K562 (cell line): ENCODE results near the gene UIMC1. TPM values are rescaled to one million over a fixed set of nuclear protein-coding genes. Genes with fewer than 3 reads are reported as not detected.

Experiments
- ATAC-seq: fragments of 200-7000 bp; cut with Tn5 transposase; 3 replicates; pipeline ENCODE4 v1.9.1; 2020; ENCODE audit warnings: moderate library complexity
- BruUV-seq: library from RNA; stranded (reverse); fragments of 400-500 nt; replicated peaks from 2 replicates; lab custom pipeline; 2021; lab: Mats Ljungman, UMichigan
- CTCF ChIA-PET: fragments of 300-600 bp; formaldehyde crosslinking; extraction: SDS; loops from one replicate; lab custom pipeline; 2021; ENCODE audit warnings: low intra/inter-chr PET ratio; lab: Yijun Ruan, JAX
- POLR2A ChIA-PET: fragments of 300-600, 350-650 bp; sonication (Branson Sonifier 250); formaldehyde crosslinking; extraction: SDS; loops from one replicate; lab custom pipeline; 2021; ENCODE audit warnings: antibody characterized with exemption, inconsistent platforms; lab: Yijun Ruan, JAX
- DNase-seq, 4 experiments: peaks; one replicate each; pipeline versions ENCODE4 v3.0.0 to v3.0.0-alpha.2; 2011 to 2018; ENCODE audit warnings: low spot score in 3 of 4, mixed read lengths in 3 of 4; ENCODE audit errors: extremely low read depth in 1 of 4
- FAIRE-seq: peaks from 2 replicates; lab custom pipeline; 2011; peaks lifted over from hg19 to GRCh38; lab: Jason Lieb, UNC
- H2AFZ ChIP-seq: 2 replicates; pipeline ENCODE4 v1.6.0; 2011; ENCODE audit warnings: low read depth, low read length, control low read depth, inconsistent platforms
- H3K27ac ChIP-seq: fragments of 200-600 bp; 3 replicates; pipeline ENCODE4 v1.8.0; 2011; ENCODE audit warnings: low read depth, mild to moderate bottlenecking, control low read depth, inconsistent platforms, low read length, moderate library complexity, mixed read lengths; ENCODE audit errors: extremely low read depth
- H3K27me3 ChIP-seq, 2 experiments: fragments of 300-600 bp in 1 of 2; 2 replicates in 1 of 2; 3 replicates in 1 of 2; pipeline versions ENCODE4 v1.6.0 to v1.8.0; 2011; ENCODE audit warnings: inconsistent platforms in 2 of 2, low read length in 2 of 2, mild to moderate bottlenecking in 1 of 2, mixed read lengths in 1 of 2, moderate library complexity in 1 of 2; ENCODE audit not compliant: control insufficient read depth in 2 of 2, insufficient read depth in 2 of 2
- H3K36me3 ChIP-seq: fragments of 300-600 bp; 3 replicates; pipeline ENCODE4 v1.8.0; 2011; ENCODE audit warnings: mild to moderate bottlenecking, low read length, inconsistent platforms; ENCODE audit not compliant: control insufficient read depth, insufficient read depth
- H3K4me1 ChIP-seq, 2 experiments: fragments of 200-600 bp in 1 of 2; replicated peaks in 1 of 2; 2 replicates in 1 of 2; 3 replicates in 1 of 2; pipeline versions ENCODE4 v1.5.1 to v1.8.0; 2011; ENCODE audit warnings: inconsistent platforms in 2 of 2, low read length in 2 of 2, mild to moderate bottlenecking in 1 of 2, mixed read lengths in 1 of 2, moderate library complexity in 1 of 2; ENCODE audit not compliant: control insufficient read depth in 2 of 2, insufficient read depth in 2 of 2
- H3K4me2 ChIP-seq: 2 replicates; pipeline ENCODE4 v1.6.1; 2011; ENCODE audit warnings: low read length, control low read depth, inconsistent platforms, mixed read lengths; ENCODE audit not compliant: insufficient read depth
- H3K4me3 ChIP-seq: fragments of 200-600 bp; sonication (generic), shearing (Covaris generic); 2 replicates; pipeline ENCODE4 v1.5.1; 2016; ENCODE audit warnings: control low read depth, inconsistent platforms
- H3K79me2 ChIP-seq: fragments of 200-600 bp; 3 replicates; pipeline ENCODE4 v1.8.0; 2011; ENCODE audit warnings: low read length, inconsistent platforms; ENCODE audit not compliant: control insufficient read depth, insufficient read depth
- H3K9ac ChIP-seq, 2 experiments: 2 replicates each; pipeline versions ENCODE4 v1.6.0 to v1.6.1; 2011; ENCODE audit warnings: low read depth in 2 of 2, low read length in 2 of 2, control low read depth in 1 of 2, inconsistent platforms in 1 of 2, mild to moderate bottlenecking in 1 of 2, mixed read lengths in 1 of 2; ENCODE audit not compliant: insufficient read depth in 1 of 2
- H3K9me1 ChIP-seq: one replicate; pipeline ENCODE4 v1.6.0; 2011; ENCODE audit warnings: inconsistent platforms, mild to moderate bottlenecking, low read length, moderate library complexity; ENCODE audit not compliant: control insufficient read depth, insufficient read depth
- H3K9me3 ChIP-seq: replicated peaks from 2 replicates; pipeline ENCODE4 v1.5.1; 2011; ENCODE audit warnings: low read depth, low read length, inconsistent platforms; ENCODE audit not compliant: control insufficient read depth, insufficient read depth
- H4K20me1 ChIP-seq: replicated peaks from 2 replicates; pipeline ENCODE4 v1.6.1; 2011; ENCODE audit warnings: low read length, inconsistent platforms, mixed read lengths; ENCODE audit not compliant: control insufficient read depth, insufficient read depth
- MAFG ChIP-seq: fragments of 450-650 bp; conservative IDR thresholded peaks from 2 replicates; pipeline ENCODE4 v1.6.1; 2016; ENCODE audit warnings: missing genetic modification characterization, missing compliant biosample characterization
- MEF2D ChIP-seq: conservative IDR thresholded peaks from 2 replicates; pipeline ENCODE4 v1.6.1; 2016; ENCODE audit warnings: low read depth, missing genetic modification characterization, missing compliant biosample characterization
- ZNF316 ChIP-seq: fragments of 450-650 bp; IDR thresholded peaks from 2 replicates; pipeline ENCODE4 v1.6.1; 2016
- ZNF780A ChIP-seq: fragments of 250-450 bp; sonication (Bioruptor Pico); IDR thresholded peaks from 2 replicates; pipeline ENCODE4 v1.5.0; 2021; ENCODE audit warnings: mild to moderate bottlenecking
- WGBS: fragments of 100-300 bp; shearing (Covaris generic); methylation state at CpG from one replicate; pipeline ENCODE4 v1.1.6; 2016; ENCODE audit warnings: low coverage, mixed read lengths; ENCODE audit not compliant: insufficient coverage; ENCODE audit errors: missing lambda C conversion rate; 5-methylcytosine and 5-hydroxymethylcytosine counted together
- in situ Hi-C: fragments of 300-500 bp; cut with MboI; formaldehyde crosslinking; loops from 4 replicates; pipeline ENCODE4 v1.15.0; 2018; ENCODE audit warnings: inconsistent platforms, mixed read lengths
- intact Hi-C: fragments of 100-400 bp; cut with micrococcal nuclease; formaldehyde crosslinking; loops from 2 replicates; pipeline ENCODE4 v1.14.2; 2022
- polyA plus RNA-seq, 8 experiments: library from polyadenylated mRNA; depleted of rRNA in 4 of 8; stranded (reverse) in 5 of 8; unstranded in 3 of 8; fragments of >200 nt; fragmentation: Nextera tagmentation in 2 of 8; fragmentation: Illumina TruSeq in 1 of 8; extraction: Ambion mirVana in 2 of 8; extraction: Trizol in 1 of 8; gene quantifications; 2 replicates each; pipeline versions ENCODE4 v1.2.1 to v1.2.3, GENCODE V29; 2011 to 2014; ENCODE audit warnings: inconsistent platforms in 1 of 8, missing spikeins in 1 of 8
- total RNA-seq, 7 experiments: library from RNA; depleted of rRNA in 6 of 7; stranded (reverse); fragments of >200 nt in 6 of 7; fragmentation: Illumina TruSeq in 2 of 7; extraction: Trizol in 2 of 7; gene quantifications; 2 replicates each; pipeline versions ENCODE4 v1.2.1 to v1.2.3, GENCODE V29; 2011 to 2021; ENCODE audit warnings: low replicate concordance in 1 of 7

Gene UIMC1
- total and polyA plus RNA-seq, 9 of the 15 experiments (the other 6 are each of a cell fraction or from before 2014, with no cell fraction given): 14.9 to 51.7 (median 36.8) TPM

DNA sequence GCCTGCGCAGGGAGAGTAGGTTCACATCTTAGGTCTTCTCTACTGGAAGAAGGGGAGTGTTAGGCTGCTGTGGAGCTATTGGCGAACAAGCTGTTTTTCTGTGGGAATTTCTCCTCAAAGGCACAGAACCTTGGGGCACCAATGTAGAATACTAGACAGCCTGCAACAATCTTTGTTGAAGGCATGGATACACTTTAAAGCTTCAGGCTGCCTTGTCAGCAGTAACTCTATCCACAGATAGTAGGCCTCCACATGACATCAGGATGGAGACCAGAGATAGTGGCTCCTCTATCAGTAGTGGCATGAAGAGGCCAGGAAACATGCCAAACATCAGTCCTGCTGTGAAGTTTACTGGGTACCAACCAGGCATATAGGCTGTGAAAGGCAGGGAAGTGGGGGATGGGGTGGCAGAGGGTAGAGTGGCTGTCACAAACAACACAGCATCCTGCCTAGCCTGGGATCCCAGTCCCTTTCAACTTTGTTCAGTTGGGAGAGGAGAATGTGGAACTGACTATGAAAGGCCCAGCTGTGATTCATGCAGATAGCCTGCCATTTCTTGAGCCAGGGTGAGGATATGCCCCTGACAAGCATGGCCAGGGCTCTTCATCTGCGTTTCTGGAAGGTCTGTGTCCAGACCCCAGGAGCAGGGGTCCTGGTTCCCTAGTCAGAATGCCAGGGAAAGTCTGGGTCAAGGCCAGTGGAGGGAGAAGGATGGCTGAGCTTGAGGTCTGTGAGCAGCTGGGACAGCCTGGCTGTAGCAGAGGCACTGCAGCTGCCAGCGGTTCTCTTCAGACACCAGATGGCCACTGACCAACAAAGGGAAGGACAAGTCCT, 106.4 kb downstream of the UIMC1 start:
- ChIA-PET POLR2A (interaction anchor here (0.5 to 2.6 kb wide), 6 partner anchors 10 to 220 kb away, joined by 3 to 28 read pairs (median 4); no protein-coding TSS in a partner anchor), CTCF (no interaction called here)
- no peaks in the 10 kb centered on the region for H3K9me1 ChIP-seq
- no peak overlapping the region for H3K4me2 ChIP-seq
- H3K79me2 ChIP-seq: no peaks in the 10 kb centered on the region
- TF ChIP-seq MEF2D (tag): no peak
- TF ChIP-seq ZNF780A (CRISPR knock-in tag): no peak
- 0 out of 2 replicates have a peak, but pooled peaks have one; percentile 21 for TF ChIP-seq ZNF316
- TF ChIP-seq MAFG (tag): peak; percentile 42; the same call in 1 of the 2 replicates
- FAIRE-seq (no peak), ATAC-seq (peak; percentile 7; the same call in 2 of the 3 replicates), DNase-seq (no peak)
- no peak overlapping the region for H2AFZ ChIP-seq
- intact Hi-C loops (loop anchor here (10.0 kb wide), 1 partner anchor 215 kb away; no protein-coding TSS in a partner anchor), in situ Hi-C loops (no loop called here)
- 63% methylated on average over 4 of the region's 4 CpGs for WGBS
- no peak overlapping the region for H3K9ac ChIP-seq
- no peaks in the 10 kb centered on the region for H4K20me1 ChIP-seq
- no peaks in the 10 kb centered on the region for H3K9me3 ChIP-seq
- H3K36me3 ChIP-seq: peaks cover 33% of the 10 kb centered on the region
- no peaks in the 10 kb centered on the region for H3K4me1 ChIP-seq
- peaks cover 2 to 7% of the 10 kb centered on the region in 2 experiments; a peak in 2 of 5 replicates for H3K27me3 ChIP-seq
- no TSS peak for BruUV-seq
- H3K27ac ChIP-seq: no peak overlapping the region
- H3K4me3 ChIP-seq: no peak overlapping the region
